NCI-H2171 treated with DMSO at 0.1 percent for 48 hours (cell line): ENCODE data around the gene KIF1A.
A peak's percentile ranks its signal among the peaks of the same experiment; 100 is the strongest.

Experiments
- DNase-seq: peaks from one replicate; lab custom pipeline; 2025; lab: John Stamatoyannopoulos, UW

The KIF1A gene

GRCh38 chr2:240819126-240819857, 727 bp downstream of the KIF1A start:
- DNase-seq: peak; percentile 40

- peak; percentile 25 for DNase-seq
Observed at GRCh38 chr2:240818293-240819125, 1.5 kb downstream of the KIF1A start.

DNA sequence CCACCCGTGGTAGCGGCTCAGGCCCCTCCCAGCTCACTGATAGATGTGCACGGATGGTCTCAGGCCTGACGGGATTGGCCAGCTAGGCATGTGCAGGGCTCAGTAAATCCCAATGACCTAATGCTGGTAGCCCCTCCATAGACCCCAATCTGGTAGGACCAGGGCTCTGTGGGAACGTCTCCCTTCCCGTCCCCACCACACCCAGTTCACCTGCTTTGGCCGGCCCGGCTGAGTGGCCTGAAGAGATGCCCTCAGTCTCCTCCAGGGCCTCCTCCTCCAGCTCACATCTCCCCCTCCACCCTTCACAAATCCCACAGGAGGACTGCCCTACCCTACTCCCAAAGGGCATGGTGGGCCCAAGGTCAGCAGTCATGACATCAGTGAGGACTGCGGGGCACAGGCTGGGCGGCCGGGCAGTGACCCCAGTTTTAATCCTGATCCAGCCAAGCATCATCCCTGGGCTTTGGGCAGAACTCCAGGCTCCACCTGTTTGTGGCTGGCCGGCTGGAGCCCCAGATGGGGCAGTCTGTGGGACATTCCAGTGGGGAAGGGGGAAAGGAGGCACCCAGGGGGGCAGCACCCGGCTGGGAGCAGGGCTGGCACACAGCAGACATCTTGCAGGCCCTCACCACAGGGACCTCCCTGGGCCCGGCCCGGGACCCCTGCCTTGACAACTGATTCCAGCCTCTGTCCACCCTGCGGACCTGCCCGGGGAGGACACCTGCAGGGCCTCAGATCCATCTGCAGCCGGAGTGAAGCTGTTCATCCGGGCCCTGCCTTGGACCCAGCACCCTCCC, 2.3 kb downstream of the KIF1A start:
- DNase-seq: no peak

GRCh38 chr2:240816584-240817495, 3.2 kb downstream of the KIF1A start:
- DNase-seq: no peak

DNA sequence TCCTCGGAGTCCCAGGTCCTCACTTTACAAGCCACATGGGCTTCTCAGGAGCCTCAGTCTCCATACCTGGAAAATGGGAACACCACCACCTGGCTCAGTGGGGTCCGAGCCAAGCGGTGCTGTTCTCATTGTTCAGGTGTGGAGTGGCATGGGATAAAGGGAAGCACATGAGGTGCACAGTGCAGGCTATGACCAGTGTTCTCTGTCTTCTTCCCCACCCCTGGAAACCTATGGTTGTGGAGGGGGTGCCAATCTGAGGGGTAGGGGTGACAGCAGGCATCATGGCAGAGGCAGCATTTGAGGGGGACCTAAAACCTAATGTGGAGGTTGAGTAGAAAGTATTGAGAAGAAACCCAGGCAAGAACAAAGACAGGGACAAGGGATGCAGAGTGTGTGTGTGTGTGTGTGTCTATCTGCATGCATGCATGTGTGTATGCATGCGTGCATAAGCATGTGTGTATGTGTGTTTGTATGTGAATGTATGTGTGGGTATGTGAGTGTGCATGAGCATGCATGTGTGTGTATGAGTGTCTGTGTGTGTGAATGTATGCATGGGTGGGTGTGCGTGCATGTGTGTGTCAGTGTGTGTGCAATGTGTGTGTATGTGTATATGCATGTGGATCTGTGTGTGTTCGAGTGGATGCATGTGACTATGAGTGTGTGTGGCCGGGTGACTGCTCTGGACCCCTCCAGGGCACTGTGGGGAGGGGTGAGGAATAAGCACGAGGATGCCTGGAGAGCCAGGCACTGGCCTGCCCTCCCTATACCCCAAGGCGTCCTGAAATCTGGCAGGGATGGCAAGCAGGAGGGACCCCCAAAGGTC, 4.0 kb downstream of the KIF1A start:
- DNase-seq: no peak

DNA sequence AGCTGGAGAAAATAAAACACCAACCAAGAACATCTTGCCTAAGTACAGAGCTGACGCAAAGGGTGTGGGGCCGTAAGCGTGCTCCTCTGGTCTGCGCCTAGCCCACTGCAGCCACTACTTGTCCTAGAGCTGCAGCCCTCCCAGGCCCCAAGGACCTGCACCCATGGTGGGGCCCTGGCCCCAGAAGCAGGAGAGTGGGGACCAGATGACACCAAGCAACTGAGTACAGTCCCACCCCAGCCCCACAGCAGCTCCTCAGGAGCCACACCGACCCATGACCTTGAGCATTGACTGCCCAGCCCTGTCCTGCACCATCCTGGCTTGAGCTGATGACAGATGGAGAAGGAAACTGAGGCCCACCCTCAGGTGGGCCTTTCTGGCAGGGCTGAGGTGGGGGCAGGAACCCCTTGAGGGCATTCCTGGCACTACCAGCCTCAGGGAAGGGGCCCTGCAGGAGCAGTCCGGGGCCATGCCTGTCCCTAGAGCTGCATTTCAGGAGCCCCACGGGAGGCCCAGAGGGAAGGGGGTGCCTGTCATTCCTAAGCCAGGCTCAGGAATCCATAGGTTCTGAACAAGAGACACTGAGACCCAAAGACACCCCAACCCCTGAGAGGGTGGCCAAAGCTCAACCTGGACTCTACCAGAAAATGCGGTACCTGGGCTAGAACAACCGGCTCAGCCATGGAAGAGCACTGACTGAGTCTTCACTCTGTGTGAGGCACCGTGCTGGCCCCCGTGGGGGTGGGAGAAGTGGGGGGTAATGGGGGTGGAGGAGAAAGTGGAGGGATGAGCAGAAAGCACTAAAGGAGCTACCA, 4.9 kb downstream of the KIF1A start:
- no peak for DNase-seq

DNA sequence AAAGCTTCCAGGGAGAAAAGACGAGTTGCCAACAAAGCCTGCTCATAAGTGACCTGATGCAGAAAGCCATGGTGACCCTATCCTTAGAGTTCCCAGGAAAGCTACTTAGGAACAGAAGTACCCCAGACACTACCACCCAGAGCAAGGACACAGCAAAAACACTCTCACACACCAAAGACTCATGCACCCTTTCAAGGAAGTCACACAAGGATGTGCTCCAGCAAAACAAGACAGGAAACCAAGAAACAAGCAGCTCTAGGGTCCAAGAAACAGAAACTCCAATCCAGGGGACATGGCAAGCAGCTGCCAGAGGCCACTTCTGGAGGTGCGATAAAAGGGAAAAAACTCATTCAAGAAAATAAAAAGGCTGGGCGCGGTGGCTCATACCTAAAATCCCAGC, 5.7 kb downstream of the KIF1A start:
- no peak for DNase-seq

DNA sequence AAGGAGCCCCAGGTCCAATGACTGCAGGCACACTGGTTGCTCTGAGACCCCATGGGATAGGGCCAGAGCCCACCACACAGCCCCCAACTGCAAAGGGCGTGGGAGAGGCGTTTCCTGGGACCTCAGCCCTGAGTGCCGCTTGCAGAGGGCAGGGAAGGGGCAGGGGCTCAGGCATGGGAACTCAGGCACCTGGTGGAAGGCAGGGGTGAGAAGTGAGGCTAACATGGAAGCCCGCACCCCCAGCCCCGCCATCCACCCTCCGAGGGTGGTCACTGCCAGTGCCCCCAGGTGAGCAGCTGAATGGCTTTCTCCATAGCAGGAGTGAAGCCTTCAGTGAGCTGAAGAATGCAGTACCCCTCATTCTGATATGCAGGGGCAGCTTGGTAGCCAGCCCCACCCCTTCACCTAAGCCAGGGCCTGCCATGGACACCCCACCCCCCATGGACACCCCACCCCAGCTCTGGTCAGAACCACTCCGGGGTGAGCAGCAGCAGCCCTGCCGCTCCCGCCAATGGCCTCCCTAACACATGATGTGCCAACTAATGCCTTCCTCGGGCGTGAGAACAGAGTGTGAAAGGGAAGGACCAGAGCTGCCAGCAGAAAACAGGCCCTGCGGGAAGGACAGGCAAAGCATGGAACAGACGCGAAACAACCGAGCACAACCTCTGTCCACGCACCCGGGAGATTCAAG, 6.6 kb downstream of the KIF1A start:
- no peak for DNase-seq

DNA sequence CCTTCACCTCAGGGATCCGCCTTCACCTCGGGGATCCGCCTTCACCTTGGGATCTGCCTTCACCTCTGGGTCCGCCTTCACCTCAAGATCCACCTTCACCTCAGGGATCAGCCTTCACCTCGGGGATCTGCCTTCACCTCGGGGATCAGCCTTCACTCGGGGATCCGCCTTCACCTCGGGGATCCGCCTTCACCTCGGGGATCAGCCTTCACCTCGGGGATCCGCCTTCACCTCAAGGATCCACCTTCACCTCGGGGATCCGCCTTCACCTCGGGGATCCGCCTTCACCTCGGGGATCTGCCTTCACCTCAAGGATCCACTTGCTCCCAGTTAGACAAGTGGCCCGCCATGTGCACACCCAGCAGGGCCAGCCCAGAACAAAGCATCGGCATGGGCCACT, 7.3 kb downstream of the KIF1A start:
- no peak for DNase-seq

GRCh38 chr2:240812301-240812680, 7.7 kb downstream of the KIF1A start:
- DNase-seq: no peak

DNA sequence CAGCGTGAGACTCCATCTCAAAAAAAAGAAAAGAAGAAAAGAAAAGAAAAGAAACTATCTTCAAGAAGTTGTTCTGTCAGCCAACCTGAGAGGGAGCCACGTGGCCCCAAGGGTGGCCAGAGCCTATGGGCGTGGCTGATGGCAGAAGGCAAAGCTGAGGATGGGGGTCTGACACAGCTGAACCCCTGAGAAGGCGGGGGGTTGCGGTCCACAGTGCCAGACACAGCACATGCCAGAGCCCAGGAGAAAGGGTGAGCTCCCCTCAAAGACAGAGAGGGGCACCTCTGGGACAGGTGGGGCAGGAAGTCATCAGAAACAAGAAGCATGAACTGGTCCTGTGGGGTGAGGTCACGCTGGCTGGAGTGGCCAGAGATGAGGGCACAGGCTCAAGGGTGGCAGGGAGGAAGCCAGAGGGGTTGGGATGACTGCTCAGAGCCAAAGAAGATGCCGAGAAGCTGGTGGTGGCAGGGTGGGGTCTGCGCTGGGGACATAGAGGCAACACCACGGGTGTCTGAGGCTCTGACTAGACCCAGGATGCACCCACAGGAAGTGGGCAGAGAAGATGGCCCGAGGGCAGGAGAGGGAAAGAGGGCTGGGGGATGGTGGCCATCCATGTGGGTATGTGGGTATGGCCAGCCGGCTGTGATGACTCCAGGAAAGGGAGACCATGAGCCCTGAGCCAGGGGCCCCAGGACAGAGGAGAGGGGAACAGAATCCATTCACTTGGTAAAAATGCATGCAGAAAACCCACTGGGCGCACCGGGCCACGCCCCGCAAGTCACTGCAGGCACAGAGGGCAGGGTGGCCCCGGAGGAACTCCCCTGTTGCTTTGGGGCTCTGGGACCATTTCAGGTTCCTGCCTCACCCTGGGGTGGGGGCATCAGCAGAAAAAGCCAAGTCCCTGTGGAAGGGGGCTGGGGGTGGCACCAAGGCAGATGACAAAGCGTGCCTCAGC, 8.4 kb downstream of the KIF1A start:
- no peak for DNase-seq

GRCh38 chr2:240810621-240811020, 9.4 kb downstream of the KIF1A start:
- DNase-seq: no peak

DNA sequence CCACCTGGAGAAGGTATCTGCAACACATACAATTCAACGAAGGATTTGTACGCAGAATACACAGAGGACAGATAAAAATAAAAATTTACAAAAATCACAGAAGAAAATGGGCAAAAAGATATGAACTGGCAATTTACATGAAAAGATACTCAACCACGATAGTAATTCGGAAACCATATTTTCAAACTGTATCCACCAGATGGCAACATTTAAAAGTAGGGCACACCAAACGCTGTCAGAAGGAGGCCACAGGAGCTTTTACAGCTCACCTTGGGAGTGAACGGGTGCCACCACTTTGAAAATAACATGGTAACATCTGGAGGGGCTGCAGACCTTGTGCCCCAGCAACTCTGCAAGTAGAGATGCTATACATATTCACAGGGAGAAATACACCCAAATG, 9.8 kb downstream of the KIF1A start:
- DNase-seq: no peak

DNA sequence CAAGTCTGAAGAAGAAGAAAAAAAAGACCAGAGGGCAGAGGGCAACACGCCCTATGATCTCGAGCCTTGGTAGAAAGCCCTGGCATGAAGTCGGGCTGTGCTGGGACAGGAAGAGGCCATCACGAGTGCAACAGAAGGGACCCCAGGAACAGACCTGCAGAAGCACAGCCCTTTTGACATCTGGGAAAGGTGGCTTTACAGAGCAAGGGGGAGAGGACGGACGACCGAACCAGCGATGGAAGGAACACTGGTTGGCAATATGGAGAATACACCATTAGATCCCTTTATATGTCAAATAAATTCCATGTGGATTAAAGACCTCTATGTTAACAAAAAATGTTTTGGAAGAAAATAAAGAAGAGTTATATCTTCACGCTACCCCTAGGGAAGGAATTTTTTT, 10.7 kb downstream of the KIF1A start:
- DNase-seq: no peak

DNA sequence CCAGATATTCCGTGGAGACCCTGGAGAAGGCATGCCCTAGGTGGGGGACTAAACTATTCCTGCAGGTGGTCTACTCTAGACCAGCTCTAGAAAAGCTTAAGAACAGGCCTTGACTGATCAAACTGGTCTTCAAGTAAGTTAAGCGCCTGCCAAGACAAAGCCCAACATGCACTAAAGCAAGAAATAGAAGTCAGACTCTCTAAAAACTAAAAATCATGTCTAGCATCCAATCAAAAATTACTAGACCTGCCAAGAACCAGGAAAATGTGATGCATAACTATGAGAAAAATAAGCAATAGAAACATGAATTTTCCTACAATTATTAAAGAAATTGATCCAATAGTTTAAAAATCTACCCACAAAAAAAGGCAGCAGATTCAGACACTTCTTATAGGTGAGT, 13.6 kb downstream of the KIF1A start:
- no peak for DNase-seq

GRCh38 chr2:240806006-240806405, 14.0 kb downstream of the KIF1A start:
- no peak for DNase-seq

GRCh38 chr2:240803191-240803590, 16.8 kb downstream of the KIF1A start:
- no peak for DNase-seq
